Ovary (tissue), 9 donors: ENCODE measurements around the gene CARMIL1. TPM values are rescaled to one million over a fixed set of nuclear protein-coding genes. Genes with fewer than 3 reads are reported as not detected.

Experiments used
- DNase-seq, 5 donors: peaks; one replicate each; pipeline ENCODE4 v3.0.0-alpha.2; 2019 to 2020
- H3K27ac ChIP-seq, 2 donors: fragments of 200-600 bp; one replicate each; pipeline versions ENCODE4 v1.5.1 to v1.8.0; 2019 to 2022
- H3K27me3 ChIP-seq: fragments of 200-600 bp; one replicate; pipeline ENCODE4 v1.8.0; 2022
- H3K36me3 ChIP-seq: fragments of 200-600 bp; sonication (generic); one replicate; pipeline ENCODE4 v1.5.1; 2019
- H3K4me1 ChIP-seq: one replicate; pipeline ENCODE4 v1.8.1; 2013; ENCODE audit warnings: mild to moderate bottlenecking, moderate library complexity; ENCODE audit not compliant: insufficient read depth
- H3K4me3 ChIP-seq: fragments of 200-600 bp; sonication (generic); one replicate; pipeline ENCODE4 v1.5.1; 2017
- H3K9me3 ChIP-seq, 2 donors: fragments of 200-600 bp in 1 of 2; sonication (generic) in 1 of 2; one replicate each; pipeline versions ENCODE4 v1.5.1 to v1.8.1; 2013 to 2019; ENCODE audit warnings: mild to moderate bottlenecking in 1 of 2, moderate library complexity in 1 of 2
- EP300 ChIP-seq: sonication (generic); formaldehyde crosslinking; IDR thresholded peaks from one replicate; pipeline ENCODE4 v1.6.1; 2017; ENCODE audit warnings: antibody characterized with exemption
- POLR2A ChIP-seq: fragments of 450-650 bp; IDR thresholded peaks from one replicate; pipeline ENCODE4 v1.6.1; 2017; ENCODE audit warnings: antibody characterized with exemption, mild to moderate bottlenecking, moderate library complexity
- WGBS, 3 donors: extraction: QIAGEN DNeasy Blood & Tissue Kit in 1 of 3; methylation state at CpG; one replicate each; pipeline versions ENCODE4 v1.1.5 to v1.1.7; 2013 to 2017; 5-methylcytosine and 5-hydroxymethylcytosine counted together
- intact Hi-C, 4 donors: fragments of 100-400 bp; cut with DNase I; formaldehyde crosslinking; loops; one replicate each; pipeline versions ENCODE4 v1.11.0 to v1.15.1; 2022 to 2023
- polyA plus RNA-seq, 2 donors: library from polyadenylated mRNA; stranded (reverse); fragments of 200-250 nt in 1 of 2; fragments of 350-450 nt in 1 of 2; fragmentation: Illumina TruSeq in 1 of 2; extraction: RNeasy Lipid Tissue Mini Kit (QIAGEN cat#74804) in 1 of 2; gene quantifications; one replicate each; pipeline ENCODE4 v1.2.3, GENCODE V29; 2013 to 2014
- total RNA-seq, 7 donors: library from RNA; depleted of rRNA in 2 of 7; stranded (reverse); fragments of >200 nt in 2 of 7; fragmentation: NEBNext Ultra II Directional in 3 of 7; extraction: Animal tissue kit (Norgen Biotek cat#: 25700) in 3 of 7; gene quantifications; one replicate each; pipeline versions ENCODE4 v1.1.0 to v1.2.4, GENCODE V29; 2016 to 2023
- TF ChIP-seq, protein P1 (sequence below), 3 donors: fragments of 450-650 bp in 2 of 3; fragments of 200-600 bp in 1 of 3; IDR thresholded peaks; one replicate each; pipeline versions ENCODE4 v1.5.1 to v1.8.0; 2016 to 2022; ENCODE audit warnings: antibody characterized with exemption in 3 of 3, mild to moderate bottlenecking in 1 of 3
- donor health status: DM: no; HTN: no; CAD: no; lungs with moderate emphysema.
- donor health status: DM: no; HTN: no; CAD: no.
- donor health status: Bipolar disorder and iron deficiency.
- donor health status: DM: yes; HTN: yes; CAD: no.
- donor health status: DM: no; HTN: no; CAD: no.
- donor health status: DM: yes; HTN: yes; CAD: no.

Gene CARMIL1
- total and polyA plus RNA-seq, 9 donors, result 6.4 to 25.6 (median 16.8) TPM

DNA sequence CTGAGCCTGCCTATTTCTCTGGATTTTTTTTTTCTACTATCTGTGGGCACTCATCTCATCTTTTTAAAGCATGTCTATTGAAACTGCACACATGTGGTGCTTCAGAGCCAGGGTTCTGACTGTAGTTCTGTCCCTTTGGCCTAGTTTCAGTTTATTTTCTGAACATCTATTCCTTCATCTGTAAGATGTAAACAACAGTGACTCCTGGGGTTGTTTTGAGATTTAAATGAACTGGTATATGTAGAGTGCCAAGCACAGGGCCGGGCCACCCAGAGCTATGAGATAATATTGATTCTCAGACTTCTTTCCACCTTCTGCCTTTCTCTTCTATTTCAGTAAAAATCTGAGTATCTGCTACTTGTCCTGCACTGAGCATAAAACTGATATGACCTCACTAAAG is 185.1 kb downstream of the CARMIL1 start:
- 81 to 88% (median 83%) methylated on average over 1 of the region's 1 CpG for WGBS, 3 donors
- no peaks in the 10 kb centered on the region for H3K4me1 ChIP-seq
- no peaks in the 10 kb centered on the region for H3K27me3 ChIP-seq
- no peak overlapping the region for H3K4me3 ChIP-seq
- intact Hi-C loops, result no loop called here
- H3K27ac ChIP-seq, result no peak overlapping the region
- no peak for TF ChIP-seq POLR2A
- no peak for TF ChIP-seq EP300
- TF ChIP-seq, protein P1, sequence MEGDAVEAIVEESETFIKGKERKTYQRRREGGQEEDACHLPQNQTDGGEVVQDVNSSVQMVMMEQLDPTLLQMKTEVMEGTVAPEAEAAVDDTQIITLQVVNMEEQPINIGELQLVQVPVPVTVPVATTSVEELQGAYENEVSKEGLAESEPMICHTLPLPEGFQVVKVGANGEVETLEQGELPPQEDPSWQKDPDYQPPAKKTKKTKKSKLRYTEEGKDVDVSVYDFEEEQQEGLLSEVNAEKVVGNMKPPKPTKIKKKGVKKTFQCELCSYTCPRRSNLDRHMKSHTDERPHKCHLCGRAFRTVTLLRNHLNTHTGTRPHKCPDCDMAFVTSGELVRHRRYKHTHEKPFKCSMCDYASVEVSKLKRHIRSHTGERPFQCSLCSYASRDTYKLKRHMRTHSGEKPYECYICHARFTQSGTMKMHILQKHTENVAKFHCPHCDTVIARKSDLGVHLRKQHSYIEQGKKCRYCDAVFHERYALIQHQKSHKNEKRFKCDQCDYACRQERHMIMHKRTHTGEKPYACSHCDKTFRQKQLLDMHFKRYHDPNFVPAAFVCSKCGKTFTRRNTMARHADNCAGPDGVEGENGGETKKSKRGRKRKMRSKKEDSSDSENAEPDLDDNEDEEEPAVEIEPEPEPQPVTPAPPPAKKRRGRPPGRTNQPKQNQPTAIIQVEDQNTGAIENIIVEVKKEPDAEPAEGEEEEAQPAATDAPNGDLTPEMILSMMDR (IDR thresholded peaks at IDR 0.05), result no peak
- DNase-seq, result no peak
- no peaks in the 10 kb centered on the region for H3K9me3 ChIP-seq
- no peaks in the 10 kb centered on the region for H3K36me3 ChIP-seq

DNA sequence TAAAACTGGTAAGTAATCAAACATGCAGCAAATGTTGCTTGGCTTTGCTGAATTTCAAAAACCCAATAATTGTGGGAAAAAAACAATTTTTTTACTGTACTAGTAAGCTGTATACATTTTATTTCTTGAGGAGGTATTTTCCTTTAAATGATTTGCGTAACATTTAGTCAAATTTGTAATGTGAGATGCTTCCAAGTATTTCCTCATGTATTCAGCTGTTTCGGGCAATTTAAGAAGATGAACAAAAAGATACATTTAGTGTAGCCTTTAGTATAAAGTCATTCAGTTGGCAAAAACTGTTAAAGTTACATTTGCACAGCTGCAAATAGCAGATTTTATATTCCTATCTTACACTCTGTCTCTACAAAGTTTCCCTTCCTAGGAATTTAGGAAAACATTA is 186.8 kb downstream of the CARMIL1 start:
- no peaks in the 10 kb centered on the region for H3K36me3 ChIP-seq
- no peak overlapping the region for H3K4me3 ChIP-seq
- H3K4me1 ChIP-seq, result no peaks in the 10 kb centered on the region
- TF ChIP-seq POLR2A (no peak), EP300 (no peak)
- TF ChIP-seq, protein P1 (IDR thresholded peaks at IDR 0.05), result no peak
- H3K9me3 ChIP-seq, result no peaks in the 10 kb centered on the region
- 87 to 97% (median 87%) methylated on average over 2 of the region's 2 CpGs for WGBS, 3 donors
- no peak overlapping the region for H3K27ac ChIP-seq
- no peaks in the 10 kb centered on the region for H3K27me3 ChIP-seq
- no peak for DNase-seq
- intact Hi-C loops, result no loop called here

DNA sequence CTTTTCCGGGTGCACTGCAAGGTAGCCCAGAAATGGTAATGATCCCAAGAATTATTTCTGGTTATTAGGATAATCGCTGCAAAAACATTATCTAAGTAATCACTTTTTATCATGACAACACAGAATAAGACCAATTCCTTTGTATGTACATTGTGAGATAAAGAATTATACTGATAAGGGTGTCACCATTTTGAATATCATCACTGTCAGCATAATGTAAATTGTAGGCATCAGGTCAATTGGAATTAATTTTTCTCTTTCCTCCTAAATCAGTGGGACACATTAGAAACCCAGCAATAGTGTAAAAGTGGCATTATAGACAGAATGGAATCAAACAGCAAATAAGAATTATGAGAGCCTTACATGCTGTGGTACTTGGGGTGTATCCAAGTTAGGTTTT is 189.7 kb downstream of the CARMIL1 start:
- no peak for DNase-seq
- H3K4me1 ChIP-seq, result peaks cover 3% of the 10 kb centered on the region
- H3K27me3 ChIP-seq, result no peaks in the 10 kb centered on the region
- TF ChIP-seq EP300 (no peak), POLR2A (no peak)
- TF ChIP-seq, protein P1 (IDR thresholded peaks at IDR 0.05), result no peak
- WGBS, 3 donors, result 95 to 98% (median 97%) methylated on average over 2 of the region's 2 CpGs
- no peak overlapping the region for H3K27ac ChIP-seq
- no peak overlapping the region for H3K4me3 ChIP-seq
- H3K36me3 ChIP-seq, result no peaks in the 10 kb centered on the region
- H3K9me3 ChIP-seq, result no peaks in the 10 kb centered on the region
- intact Hi-C loops, result no loop called here

GRCh38 chr6:25469797-25470388 is 190.7 kb downstream of the CARMIL1 start:
- intact Hi-C loops, result no loop called here
- Histone ChIP-seq H3K36me3 (no peaks in the 10 kb centered on the region), H3K27me3 (no peaks in the 10 kb centered on the region), H3K9me3 (no peaks in the 10 kb centered on the region), H3K27ac (no peak overlapping the region), H3K4me3 (no peak overlapping the region), H3K4me1 (peaks cover 3% of the 10 kb centered on the region)
- no peak for DNase-seq
- TF ChIP-seq POLR2A (no peak), EP300 (no peak)
- TF ChIP-seq, protein P1 (IDR thresholded peaks at IDR 0.05), result no peak
